Measurements from ENCODE around the gene SPACA4.

- TF ChIP-seq POLR2A (IDR thresholded peaks at IDR 0.05; ENCODE audit: low read depth, low read length), result no peak
- no peak for TF ChIP-seq POLR2AphosphoS5 (IDR thresholded peaks at IDR 0.05; ENCODE audit: low read depth, low read length)
- no peak for TF ChIP-seq TAF1 (IDR thresholded peaks at IDR 0.05; ENCODE audit: borderline replicate concordance, low read depth, low read length)
Observed at GRCh38 chr19:48600679-48601417, 5.7 kb upstream of the SPACA4 start.

Measured in GM12892 (cell line).